ENCODE data around the gene CLEC16A. TPM values are rescaled to one million over a fixed set of nuclear protein-coding genes. Genes with fewer than 3 reads are reported as not detected.

The CLEC16A gene
- total RNA-seq, 4 donors from 2014 or later = 7.6 to 65.6 (median 28.0) TPM

GRCh38 chr16:11097094-11097786 is 152.9 kb downstream of the CLEC16A start:
- H3K27ac ChIP-seq = no peak overlapping the region
- no peaks in the 10 kb centered on the region for H3K27me3 ChIP-seq
- peaks cover 0 to 14% of the 10 kb centered on the region in 2 donors for H3K4me1 ChIP-seq
- intact Hi-C loops (cut with DNase I; ENCODE audit: low total_unique reads) = no loop called here
- TF ChIP-seq POLR2A (IDR thresholded peaks at IDR 0.05) = no peak
- TF ChIP-seq, protein P1, sequence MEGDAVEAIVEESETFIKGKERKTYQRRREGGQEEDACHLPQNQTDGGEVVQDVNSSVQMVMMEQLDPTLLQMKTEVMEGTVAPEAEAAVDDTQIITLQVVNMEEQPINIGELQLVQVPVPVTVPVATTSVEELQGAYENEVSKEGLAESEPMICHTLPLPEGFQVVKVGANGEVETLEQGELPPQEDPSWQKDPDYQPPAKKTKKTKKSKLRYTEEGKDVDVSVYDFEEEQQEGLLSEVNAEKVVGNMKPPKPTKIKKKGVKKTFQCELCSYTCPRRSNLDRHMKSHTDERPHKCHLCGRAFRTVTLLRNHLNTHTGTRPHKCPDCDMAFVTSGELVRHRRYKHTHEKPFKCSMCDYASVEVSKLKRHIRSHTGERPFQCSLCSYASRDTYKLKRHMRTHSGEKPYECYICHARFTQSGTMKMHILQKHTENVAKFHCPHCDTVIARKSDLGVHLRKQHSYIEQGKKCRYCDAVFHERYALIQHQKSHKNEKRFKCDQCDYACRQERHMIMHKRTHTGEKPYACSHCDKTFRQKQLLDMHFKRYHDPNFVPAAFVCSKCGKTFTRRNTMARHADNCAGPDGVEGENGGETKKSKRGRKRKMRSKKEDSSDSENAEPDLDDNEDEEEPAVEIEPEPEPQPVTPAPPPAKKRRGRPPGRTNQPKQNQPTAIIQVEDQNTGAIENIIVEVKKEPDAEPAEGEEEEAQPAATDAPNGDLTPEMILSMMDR (IDR thresholded peaks at IDR 0.05) = no peak
- H3K4me3 ChIP-seq = no peak overlapping the region
- no peaks in the 10 kb centered on the region for H3K36me3 ChIP-seq
- H3K9me3 ChIP-seq = no peaks in the 10 kb centered on the region
- DNase-seq = no peak

- Histone ChIP-seq H3K36me3 (no peaks in the 10 kb centered on the region), H3K4me3 (no peak overlapping the region), H3K4me1 (peaks cover 0 to 14% of the 10 kb centered on the region in 2 donors), H3K27ac (no peak overlapping the region), H3K9me3 (no peaks in the 10 kb centered on the region), H3K27me3 (no peaks in the 10 kb centered on the region)
- no peak for TF ChIP-seq POLR2A (IDR thresholded peaks at IDR 0.05)
- TF ChIP-seq, protein P1 (IDR thresholded peaks at IDR 0.05) = no peak
- intact Hi-C loops (cut with DNase I; ENCODE audit: low total_unique reads) = no loop called here
- DNase-seq = no peak
Observed at GRCh38 chr16:11097787-11098167, 153.4 kb downstream of the CLEC16A start.

DNA sequence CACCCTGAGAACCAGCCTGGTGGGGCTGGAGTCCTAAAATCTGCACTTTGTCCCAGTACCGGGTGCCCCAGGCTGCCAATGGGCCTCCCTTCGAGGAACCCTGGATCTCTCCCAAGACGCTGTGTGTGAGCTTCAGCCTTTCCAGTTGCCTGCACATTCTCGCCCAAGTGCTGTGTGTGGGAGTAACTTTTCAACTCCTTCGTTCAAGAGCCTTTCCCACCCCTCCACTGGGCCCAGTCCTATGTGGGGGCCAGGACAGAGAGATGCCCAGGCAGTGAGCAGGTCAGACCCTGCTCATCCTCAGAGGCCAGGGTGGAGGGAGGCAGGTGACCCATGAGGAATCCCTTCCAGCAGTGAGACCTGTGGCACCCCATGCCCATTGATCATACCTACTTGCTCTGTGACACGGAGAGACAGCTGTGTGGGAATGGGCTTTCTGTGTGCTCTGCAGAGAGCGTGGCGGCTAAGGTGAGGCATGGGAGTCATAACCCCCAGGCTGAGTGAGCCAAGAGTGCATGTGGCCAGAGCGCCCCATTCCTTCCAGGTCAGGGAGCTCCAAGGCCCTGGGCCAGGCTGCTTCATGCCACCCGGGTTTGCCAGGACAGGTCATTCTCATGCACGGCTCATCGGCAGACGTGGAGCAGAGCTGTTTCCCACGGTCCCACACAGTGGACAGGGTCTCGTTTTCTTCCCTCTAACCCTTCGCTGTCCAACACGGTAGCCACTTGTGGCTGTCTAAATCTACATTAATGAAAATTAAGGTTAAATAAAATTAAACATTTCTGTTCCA is 154.4 kb downstream of the CLEC16A start:
- no peaks in the 10 kb centered on the region for H3K9me3 ChIP-seq
- H3K36me3 ChIP-seq = no peaks in the 10 kb centered on the region
- DNase-seq = peak in 1 of 2 donors; percentile 37
- H3K27ac ChIP-seq = peak overlapping the region; percentile 63 to 75
- intact Hi-C loops (cut with DNase I; ENCODE audit: low total_unique reads) = no loop called here
- H3K4me3 ChIP-seq = no peak overlapping the region
- peaks cover 0 to 14% of the 10 kb centered on the region in 2 donors for H3K4me1 ChIP-seq
- no peaks in the 10 kb centered on the region for H3K27me3 ChIP-seq
- TF ChIP-seq, protein P1 (IDR thresholded peaks at IDR 0.05) = no peak
- TF ChIP-seq POLR2A (IDR thresholded peaks at IDR 0.05) = no peak

DNA sequence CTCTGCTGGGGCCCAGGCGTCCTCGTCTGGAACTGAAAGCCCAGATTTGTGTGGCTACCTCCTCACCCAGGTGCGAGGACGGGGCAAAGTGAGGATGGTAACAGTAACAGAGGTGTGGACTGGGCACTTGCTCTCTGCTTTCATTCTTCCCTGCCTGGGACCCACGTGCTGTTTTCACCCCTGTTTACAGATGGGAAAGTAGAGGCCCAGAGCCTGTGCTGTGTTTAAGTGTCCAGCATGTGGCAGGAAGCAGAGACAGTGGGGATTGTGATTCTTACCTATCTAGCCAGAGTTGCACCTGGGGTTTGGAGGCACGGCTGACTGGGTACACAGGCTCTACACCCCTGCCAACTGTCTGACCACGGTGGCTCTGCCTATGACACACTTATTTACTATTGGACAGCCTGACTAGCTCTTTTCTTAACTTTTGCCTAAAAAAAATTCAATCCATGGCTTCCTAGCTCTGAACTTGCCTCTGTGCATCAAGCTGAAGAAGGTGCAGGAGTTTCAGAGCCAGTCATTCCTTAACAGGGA is 155.4 kb downstream of the CLEC16A start:
- TF ChIP-seq, protein P1 (IDR thresholded peaks at IDR 0.05) = no peak
- no peak for TF ChIP-seq POLR2A (IDR thresholded peaks at IDR 0.05)
- no peak for DNase-seq
- Histone ChIP-seq H3K4me1 (peaks cover 0 to 24% of the 10 kb centered on the region in 2 donors), H3K9me3 (no peaks in the 10 kb centered on the region), H3K27ac (peak overlapping the region; percentile 63 to 75), H3K4me3 (no peak overlapping the region), H3K27me3 (no peaks in the 10 kb centered on the region), H3K36me3 (no peaks in the 10 kb centered on the region)
- intact Hi-C loops (cut with DNase I; ENCODE audit: low total_unique reads) = no loop called here
